Fibroblast of skin of left biceps (primary cell): ENCODE measurements around the gene ZSCAN4.
A peak's percentile ranks its signal among the peaks of the same experiment; 100 is the strongest.

Experiments used
- DNase-seq, 2 experiments: peaks; one replicate each; pipeline ENCODE4 v3.0.0-alpha.2; 2013; ENCODE audit warnings: low read depth in 2 of 2

The ZSCAN4 gene

DNA sequence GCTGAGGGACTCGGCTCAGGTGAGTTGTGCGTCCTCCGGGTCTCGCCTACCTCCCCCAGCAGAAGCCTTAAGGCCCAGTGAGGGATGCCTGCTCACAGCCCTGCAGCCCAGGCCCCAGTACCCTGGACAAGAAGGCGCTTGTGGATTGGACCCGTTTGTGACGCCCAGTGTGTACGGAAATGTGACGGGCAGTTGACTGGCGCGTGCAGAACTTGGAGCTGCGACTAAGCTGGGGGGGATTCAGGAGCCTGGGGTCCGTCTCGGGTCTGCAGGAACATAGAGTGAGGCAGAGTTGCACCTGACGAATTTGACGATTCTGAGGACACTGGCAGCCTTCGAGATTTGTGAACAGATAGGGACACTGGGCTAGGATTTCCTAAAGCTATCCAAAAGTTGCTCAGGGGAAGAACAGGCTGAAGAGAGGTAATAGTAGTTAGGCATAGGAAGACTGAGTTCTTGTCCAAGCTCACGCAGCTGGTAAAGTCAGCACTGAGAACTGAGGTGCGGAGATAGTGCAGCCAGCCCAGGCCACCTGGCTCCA is 13.6 kb downstream of the ZSCAN4 start:
- no peak for DNase-seq

DNA sequence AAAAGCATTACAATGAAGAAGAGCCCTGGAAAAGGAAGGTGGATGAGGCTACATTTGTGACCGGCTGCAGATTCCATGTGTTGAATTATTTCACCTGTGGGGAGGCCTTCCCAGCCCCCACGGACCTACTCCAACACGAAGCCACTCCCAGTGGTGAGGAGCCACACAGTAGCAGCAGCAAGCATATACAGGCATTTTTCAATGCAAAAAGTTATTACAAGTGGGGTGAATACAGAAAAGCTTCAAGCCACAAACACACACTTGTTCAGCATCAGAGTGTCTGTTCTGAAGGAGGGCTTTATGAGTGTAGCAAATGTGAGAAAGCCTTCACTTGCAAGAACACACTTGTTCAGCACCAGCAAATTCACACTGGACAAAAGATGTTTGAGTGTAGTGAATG is 18.0 kb downstream of the ZSCAN4 start:
- no peak for DNase-seq

DNA sequence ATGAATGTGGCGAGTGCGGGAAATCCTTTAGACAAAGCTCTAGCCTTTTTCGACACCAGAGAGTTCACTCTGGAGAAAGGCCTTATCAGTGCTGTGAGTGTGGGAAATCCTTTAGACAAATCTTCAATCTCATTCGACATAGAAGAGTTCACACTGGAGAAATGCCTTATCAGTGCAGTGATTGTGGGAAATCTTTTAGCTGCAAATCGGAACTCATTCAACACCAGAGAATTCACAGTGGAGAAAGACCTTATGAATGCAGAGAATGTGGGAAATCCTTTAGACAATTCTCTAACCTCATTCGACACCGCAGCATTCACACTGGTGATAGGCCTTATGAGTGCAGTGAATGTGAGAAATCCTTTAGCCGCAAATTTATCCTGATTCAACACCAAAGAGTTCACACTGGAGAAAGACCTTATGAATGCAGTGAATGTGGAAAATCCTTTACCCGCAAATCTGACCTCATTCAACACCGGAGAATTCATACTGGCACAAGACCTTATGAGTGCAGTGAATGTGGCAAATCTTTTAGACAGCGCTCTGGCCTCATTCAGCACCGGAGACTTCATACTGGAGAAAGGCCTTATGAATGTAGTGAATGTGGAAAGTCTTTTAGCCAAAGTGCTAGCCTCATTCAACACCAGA is 18.8 kb downstream of the ZSCAN4 start:
- DNase-seq, result no peak

DNA sequence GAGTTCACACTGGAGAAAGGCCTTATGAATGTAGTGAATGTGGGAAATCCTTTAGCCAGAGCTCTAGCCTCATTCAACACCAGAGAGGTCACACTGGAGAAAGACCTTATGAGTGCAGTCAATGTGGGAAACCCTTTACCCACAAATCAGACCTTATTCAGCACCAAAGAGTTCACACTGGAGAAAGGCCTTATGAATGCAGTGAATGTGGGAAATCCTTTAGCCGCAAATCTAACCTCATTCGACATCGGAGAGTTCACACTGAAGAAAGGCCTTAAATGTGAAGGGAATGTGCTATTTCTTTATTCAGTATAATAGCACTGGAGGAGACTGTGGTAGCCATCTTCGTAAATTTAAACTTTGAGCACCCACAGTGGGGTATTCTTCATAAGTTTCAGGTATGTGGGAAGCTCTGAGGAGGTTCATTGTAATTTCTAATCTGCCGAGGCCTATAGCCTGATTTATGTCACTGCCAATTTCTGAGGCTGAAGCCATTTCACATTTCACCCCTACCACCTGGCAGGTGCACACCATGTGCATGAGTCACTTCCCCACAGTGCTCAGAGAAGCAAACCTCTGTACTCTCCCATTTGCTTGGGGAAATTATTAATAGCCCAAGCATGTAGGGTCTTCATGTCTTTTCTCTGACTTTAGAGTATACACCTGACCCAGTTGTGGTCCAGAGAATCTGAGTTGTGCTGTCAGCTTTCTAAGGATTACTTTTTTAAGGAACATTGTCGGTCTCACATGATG is 19.5 kb downstream of the ZSCAN4 start:
- no peak for DNase-seq

DNA sequence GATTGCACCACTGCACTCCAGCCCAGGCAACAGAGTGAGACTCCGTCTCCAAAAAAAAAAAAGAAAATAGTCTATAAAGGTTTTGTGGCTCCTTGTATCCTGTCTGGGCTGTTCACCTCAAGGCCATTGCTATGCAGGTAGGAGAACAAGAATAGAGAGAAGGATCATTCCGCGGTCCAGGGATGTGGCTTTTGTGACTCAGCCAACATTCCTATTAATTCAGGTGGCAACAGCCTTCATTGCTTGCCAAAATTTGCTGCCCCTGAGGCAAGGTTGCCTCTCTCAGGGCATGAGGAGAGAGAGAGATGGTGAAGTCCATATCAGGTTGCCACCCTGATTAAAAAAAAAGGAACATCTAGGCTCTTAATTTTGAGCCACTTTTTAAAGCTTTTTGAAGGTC is 21.0 kb downstream of the ZSCAN4 start:
- no peak for DNase-seq

DNA sequence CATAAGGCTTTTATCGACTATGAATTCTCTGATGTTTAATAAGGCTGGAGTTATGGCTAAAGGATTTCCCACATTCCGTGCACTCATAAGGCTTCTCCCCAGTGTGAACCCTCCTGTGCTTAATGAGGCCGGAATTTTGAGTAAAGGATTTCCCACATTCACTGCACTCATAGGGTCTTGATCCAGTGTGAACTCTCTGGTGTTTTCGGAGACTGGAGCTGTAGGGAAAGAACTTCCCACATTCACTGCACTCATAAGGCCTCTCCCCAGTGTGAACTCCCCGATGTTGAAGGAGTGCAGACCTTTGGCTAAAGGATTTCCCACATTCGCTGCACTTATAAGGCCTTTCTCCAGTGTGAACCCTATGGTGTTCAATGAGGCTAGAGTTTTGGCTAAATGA is 32.9 kb downstream of the ZSCAN4 start:
- DNase-seq, result no peak

DNA sequence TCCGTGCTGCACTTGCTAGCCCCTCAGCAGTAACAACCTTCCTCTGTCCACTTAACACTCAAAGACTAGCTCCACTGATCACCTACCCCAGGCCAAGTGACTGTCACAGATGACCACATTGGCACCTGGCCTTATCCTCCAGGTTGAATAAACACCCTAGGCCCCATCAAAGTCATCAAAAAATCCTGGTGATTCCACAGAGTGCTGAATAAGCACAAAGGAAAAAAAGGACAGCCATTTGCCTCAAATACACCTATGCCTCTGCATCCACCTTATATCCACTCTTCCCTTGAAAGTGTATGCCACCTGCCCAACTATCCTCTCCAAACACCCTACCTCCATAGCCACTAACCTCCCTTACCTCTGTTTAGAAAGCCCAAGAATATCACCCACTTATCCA is 37.6 kb downstream of the ZSCAN4 start:
- no peak for DNase-seq

DNA sequence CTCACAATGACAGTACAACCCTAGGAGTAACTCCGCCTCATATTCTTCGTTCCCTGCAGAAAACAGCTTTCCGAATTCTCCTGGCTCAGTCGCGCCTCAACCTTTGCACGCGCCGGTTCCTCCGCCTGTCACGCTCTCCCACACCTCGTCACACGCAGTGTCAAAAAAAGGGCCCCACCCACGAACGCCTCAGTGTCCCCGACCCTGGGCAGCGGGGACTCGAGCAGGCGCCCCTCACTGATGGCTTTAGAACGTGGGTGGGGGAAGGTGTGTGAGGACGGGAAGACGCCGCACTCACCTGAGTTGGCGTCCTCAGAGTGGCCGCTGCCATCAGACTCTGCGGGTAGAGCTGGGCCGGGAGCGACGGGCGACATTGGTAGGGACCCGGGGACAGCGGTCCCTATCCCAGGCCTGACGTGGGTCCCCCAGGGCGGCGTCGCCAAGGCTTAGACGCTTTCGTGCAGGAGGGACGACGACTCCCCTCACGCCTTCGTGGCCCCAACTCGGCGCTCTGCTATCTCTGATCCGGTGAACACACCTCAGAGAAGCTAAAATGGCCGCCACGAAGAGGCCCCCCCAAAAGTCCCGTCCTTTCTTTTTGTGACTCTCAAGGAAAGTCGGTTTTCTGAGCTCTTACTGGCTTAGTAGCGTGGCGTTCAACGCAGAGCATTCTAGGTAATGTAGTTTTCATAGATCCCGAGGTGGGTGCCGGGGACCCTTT is 40.1 kb downstream of the ZSCAN4 start, which contains the start of gene ZNF154:
ZNF154 (minus strand) TSS at position 564 of the 721 bp plus-strand sequence; CDS start at position 331, 233 bp downstream.
- DNase-seq, result peak; percentile 37 to 39

DNA sequence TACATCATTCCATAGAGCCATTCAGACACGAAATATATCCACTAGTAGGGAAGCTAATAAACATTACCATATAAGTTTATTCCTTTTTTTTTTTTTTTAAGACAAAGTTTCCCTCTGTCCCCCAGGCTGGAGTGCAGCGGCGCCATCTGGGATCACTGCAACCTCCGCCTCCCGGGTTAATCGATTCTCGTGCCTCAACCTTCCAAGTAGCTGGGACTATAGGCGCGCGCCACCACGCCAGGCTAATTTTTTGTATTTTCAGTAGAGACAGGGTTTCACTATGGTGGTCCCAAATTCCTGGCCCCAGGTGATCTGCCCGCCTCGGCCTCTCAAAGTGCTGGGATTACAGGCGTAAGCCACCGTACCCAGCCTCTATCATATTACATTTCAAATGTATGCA is 40.9 kb downstream of the ZSCAN4 start:
- no peak for DNase-seq

DNA sequence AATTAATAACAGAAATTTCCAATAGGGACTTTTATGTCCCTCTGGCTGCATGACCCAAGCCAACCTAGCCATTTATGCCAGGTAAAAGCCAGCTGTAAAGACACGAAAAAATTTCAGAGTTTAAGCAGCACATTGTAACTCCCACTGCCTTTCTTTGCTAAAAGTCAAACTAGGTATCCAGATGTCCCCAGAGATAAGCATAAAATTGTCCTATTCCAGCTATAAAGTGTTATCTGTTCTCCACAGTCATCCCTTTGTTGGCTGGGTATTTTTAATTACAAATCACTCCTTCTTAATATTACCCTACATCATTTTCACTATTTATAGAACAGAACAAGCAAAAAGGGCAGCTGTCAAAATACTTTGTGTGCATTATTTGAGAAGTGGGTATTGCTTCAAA is 43.5 kb downstream of the ZSCAN4 start:
- no peak for DNase-seq

DNA sequence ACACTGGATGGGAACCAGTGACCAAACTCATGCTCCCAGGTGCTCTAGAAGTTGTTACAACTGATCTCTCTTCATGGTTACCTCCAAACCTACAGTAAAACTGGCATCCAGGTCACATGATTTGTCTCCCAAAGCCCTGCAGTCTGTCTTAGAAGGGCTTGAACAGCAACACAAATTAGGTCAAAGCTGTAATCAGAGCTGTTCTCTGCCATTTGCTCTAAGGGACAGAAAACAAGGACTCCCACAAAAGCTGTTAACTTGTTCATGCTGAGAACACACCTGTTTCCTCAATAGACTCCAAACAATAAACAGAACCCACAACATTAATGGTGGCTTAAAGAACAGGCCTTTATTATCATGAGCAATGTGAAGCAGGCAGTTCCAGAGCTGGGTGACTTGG is 50.7 kb downstream of the ZSCAN4 start:
- DNase-seq, result no peak

DNA sequence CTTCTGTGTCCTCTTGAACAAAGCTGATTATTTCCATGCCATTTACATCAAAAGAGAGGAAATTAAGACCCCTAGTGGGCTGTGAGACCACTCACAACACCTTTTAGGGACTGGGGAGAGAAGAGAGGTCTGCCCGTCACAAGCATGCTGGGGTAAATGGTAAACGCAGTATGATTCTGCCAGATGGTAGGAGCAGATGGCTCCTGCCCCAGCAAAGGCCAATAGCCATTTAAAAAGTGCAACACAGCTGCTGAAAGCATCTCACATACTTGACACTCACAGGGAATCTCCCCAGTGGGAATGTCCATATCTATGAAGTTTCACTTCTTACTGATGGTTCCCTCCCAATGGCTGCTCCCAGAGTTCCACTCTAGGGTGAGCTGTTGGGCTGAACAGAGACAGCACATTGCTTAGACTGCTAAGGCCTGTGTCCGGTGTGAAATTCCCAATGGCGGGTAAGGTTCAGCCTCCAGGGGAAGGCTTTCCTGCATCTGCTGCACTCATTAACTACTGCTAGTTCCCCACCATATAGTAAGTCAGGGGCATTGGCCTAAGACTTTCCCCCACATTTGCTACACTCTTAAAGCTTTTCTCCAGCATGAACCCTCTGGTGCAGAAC is 51.3 kb downstream of the ZSCAN4 start:
- DNase-seq, result no peak

DNA sequence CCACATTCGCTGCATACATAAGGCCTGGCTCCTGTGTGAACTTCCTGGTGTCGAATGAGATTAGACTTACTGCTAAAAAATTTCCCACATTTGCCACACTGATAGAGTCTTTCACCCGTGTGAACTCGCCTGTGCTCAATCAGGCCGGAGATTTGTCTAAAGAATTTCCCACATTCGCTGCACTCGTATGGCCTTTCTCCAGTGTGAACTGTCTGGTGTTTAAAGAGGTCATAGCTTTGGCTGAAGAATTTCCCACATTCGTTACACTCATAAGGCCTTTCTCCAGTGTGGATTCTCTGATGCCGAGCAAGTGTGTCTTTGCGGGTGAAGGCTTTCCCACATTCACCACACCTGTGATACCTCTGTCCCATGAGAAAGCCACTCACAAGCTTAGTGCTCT is 52.1 kb downstream of the ZSCAN4 start:
- no peak for DNase-seq
